IPS-18a (cell line): ENCODE results near the gene S100A10.
A peak's percentile ranks its signal among the peaks of the same experiment; 100 is the strongest.

Experiments used
- H3K27ac ChIP-seq: one replicate; pipeline ENCODE4 v1.5.1; 2013; ENCODE audit warnings: low read length
- H3K27me3 ChIP-seq: one replicate; pipeline ENCODE4 v1.6.1; 2013; ENCODE audit warnings: mild to moderate bottlenecking, low read length; ENCODE audit not compliant: control insufficient read depth, insufficient read depth
- H3K36me3 ChIP-seq: one replicate; pipeline ENCODE4 v1.6.1; 2013; ENCODE audit warnings: low read depth, low read length; ENCODE audit not compliant: control insufficient read depth
- H3K4me1 ChIP-seq: one replicate; pipeline ENCODE4 v1.6.1; 2013; ENCODE audit warnings: low read depth, low read length; ENCODE audit not compliant: control insufficient read depth
- H3K4me3 ChIP-seq: one replicate; pipeline ENCODE4 v1.5.1; 2013; ENCODE audit warnings: low read length
- H3K9ac ChIP-seq: one replicate; pipeline ENCODE4 v1.6.1; 2013; ENCODE audit warnings: mild to moderate bottlenecking, low read length, moderate library complexity
- H3K9me3 ChIP-seq: one replicate; pipeline ENCODE4 v1.6.1; 2013; ENCODE audit warnings: low read depth, low read length; ENCODE audit not compliant: control insufficient read depth

Gene S100A10

DNA sequence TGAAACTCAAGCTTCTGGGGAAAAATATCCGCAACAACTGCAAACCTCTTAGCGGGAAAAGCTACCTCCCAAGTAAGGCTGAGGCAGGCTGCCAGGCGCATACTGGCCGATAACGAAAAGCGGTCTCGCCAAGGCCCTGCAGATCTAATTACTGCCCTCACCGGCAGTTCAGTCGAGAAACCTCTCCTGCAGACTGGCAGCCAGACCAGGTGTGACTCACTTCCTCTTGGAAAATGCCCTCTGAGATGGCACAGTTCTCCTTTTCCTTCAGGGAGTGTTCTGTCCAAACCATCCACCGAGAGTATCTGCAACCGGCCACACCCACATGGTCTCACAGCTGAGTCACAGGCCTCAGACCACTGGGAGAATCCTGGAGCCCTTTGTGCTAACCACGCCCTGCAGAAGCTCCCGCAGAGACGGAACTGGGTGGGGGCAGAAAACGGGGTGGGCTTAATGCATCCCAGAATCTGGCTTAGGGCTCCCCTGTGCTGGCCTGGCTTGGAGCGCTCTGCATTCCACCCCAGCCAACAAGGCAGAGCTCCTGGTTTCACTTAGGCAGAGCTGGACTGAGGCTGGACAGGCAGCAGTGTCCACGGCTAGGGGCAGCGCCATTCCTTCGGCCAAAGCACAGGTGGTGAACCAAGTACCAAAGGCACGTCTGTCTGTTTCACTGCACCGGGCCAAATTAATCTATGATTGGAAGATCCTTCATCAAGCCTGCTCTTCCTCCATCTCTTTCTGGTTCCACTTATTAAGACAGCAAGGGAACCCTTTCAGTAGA, 1.2 kb downstream of the S100A10 start:
- peaks cover 20% of the 10 kb centered on the region for H3K4me1 ChIP-seq
- H3K36me3 ChIP-seq, result no peaks in the 10 kb centered on the region
- H3K27ac ChIP-seq, result no peak overlapping the region
- peak overlapping the region; percentile 38 for H3K9ac ChIP-seq
- peak overlapping the region; percentile 68 for H3K4me3 ChIP-seq
- no peaks in the 10 kb centered on the region for H3K9me3 ChIP-seq
- H3K27me3 ChIP-seq, result peaks cover 42% of the 10 kb centered on the region

DNA sequence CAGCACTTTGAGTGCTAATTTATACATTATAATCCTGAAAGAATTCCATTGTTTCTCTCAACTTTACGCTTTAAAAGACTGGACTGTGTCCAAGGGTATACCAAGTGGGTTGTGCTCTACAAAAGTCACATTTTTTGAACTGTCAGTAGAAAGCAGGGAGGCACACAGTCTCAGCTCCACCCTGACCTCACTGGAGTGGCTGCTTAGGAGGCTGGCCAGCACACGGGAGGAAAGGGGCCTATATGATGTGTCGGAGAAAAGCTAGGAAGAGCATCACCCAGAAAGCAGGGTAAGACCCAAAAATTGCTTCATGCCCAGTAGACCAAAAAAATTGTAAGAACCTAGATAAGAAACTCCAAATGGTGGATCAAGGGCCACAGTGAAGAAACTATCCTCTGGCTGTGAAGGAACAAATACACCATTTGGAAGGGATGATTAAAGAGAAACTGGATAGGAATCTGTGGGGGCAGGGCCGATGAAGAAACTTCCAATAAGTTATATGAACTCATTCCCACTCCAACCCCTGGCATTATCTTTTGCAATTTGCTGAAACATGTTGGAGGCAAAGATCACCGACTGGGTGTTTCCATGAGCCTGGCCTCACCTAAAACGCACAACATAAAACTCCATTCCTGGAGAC, 1.9 kb downstream of the S100A10 start:
- no peak overlapping the region for H3K27ac ChIP-seq
- H3K4me1 ChIP-seq, result peaks cover 20% of the 10 kb centered on the region
- H3K9me3 ChIP-seq, result no peaks in the 10 kb centered on the region
- H3K9ac ChIP-seq, result peak overlapping the region; percentile 38
- no peaks in the 10 kb centered on the region for H3K36me3 ChIP-seq
- H3K27me3 ChIP-seq, result peaks cover 42% of the 10 kb centered on the region
- peak overlapping the region; percentile 68 for H3K4me3 ChIP-seq

DNA sequence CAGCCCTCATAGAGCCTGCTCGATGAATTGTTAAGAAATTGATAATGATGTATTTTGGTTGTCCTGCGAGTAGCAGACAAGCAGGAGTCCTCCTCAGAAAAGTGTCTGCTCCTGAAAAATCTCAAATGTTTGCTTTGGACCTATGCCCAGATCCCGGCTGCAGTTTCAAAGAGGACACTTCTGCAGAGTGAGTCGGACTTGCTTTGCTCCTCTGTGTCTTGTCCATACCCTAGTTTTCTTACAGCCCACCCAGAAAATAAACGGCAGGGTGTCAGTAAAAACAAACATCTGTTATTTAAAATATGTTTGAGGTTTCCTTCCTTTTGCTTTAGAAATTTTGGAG, 2.8 kb downstream of the S100A10 start:
- Histone ChIP-seq H3K9ac (no peak overlapping the region), H3K9me3 (no peaks in the 10 kb centered on the region), H3K27me3 (peaks cover 42% of the 10 kb centered on the region), H3K4me3 (no peak overlapping the region), H3K4me1 (peaks cover 24% of the 10 kb centered on the region), H3K27ac (no peak overlapping the region), H3K36me3 (no peaks in the 10 kb centered on the region)

DNA sequence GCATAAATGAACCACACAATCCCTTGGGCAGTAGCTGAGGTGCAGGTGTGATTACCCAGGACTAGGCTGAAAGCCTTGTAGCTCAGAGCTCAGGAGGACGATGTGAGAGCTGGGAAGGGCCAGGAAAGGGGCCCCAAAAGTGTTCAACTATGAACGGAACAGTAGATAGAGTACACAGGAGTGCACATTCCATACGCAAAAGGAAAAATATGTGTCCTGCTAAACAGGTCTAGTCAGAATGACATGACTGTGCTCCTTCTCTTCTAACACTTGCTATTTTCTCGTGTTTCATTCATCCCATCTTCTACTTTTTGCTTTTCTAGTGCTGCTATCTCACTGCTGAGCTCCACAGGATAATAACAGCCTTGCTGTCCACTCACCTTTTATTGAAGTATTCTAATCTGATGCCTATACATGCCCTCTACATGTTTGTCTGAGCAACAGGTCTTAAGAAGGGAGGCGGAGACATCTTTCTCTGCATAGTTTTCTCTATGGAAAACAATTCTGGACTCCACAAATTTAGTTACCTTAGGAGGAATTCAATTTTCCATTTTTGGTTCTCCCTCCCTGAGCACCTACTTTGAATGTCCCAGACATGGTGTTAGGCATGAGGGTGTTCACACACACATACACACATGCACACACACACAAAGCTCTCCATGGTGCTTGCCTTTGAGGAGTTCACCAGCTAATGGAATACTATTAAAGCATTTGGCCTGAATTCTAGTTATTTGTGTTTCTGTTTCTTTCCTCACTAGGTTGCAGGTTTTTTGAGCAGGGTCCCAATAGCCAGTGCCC, 3.4 kb downstream of the S100A10 start:
- Histone ChIP-seq H3K9me3 (no peaks in the 10 kb centered on the region), H3K27ac (no peak overlapping the region), H3K4me3 (no peak overlapping the region), H3K36me3 (peaks cover 5% of the 10 kb centered on the region), H3K4me1 (peaks cover 23% of the 10 kb centered on the region), H3K9ac (no peak overlapping the region), H3K27me3 (peaks cover 42% of the 10 kb centered on the region)

DNA sequence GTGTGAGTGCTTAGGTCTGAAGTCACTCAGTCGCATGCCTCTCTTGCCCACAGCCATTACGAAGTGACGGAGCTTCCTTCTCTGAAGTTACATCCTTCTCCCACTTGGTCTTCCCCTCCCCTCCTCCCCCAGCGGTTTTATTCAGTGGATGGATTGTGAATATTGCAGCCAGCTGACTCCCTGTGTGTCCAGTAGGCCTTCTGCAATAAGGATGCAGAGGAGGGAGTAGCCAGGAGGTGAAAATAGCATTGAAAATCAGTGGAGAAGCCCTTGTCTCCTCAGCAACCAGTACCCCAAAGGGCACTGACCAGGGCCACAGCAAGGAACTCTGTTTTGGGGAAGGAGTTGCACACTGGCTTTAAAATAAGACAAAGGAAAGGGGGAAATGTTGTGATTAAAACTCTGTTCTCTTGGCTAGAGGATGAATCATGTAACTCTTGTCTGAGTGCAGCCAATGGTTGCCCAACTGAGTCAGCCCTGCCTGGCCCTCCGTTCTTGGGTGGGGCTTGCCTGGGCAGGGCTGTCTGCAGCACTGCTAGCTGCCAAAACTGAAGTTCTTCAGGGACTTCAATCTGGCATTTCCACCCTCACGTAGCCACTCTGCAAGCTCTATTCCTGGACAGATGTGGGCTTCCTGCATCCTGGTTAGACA, 4.3 kb downstream of the S100A10 start:
- peaks cover 38% of the 10 kb centered on the region for H3K27me3 ChIP-seq
- no peak overlapping the region for H3K9ac ChIP-seq
- H3K27ac ChIP-seq, result no peak overlapping the region
- peaks cover 20% of the 10 kb centered on the region for H3K4me1 ChIP-seq
- H3K4me3 ChIP-seq, result no peak overlapping the region
- no peaks in the 10 kb centered on the region for H3K9me3 ChIP-seq
- peaks cover 10% of the 10 kb centered on the region for H3K36me3 ChIP-seq

DNA sequence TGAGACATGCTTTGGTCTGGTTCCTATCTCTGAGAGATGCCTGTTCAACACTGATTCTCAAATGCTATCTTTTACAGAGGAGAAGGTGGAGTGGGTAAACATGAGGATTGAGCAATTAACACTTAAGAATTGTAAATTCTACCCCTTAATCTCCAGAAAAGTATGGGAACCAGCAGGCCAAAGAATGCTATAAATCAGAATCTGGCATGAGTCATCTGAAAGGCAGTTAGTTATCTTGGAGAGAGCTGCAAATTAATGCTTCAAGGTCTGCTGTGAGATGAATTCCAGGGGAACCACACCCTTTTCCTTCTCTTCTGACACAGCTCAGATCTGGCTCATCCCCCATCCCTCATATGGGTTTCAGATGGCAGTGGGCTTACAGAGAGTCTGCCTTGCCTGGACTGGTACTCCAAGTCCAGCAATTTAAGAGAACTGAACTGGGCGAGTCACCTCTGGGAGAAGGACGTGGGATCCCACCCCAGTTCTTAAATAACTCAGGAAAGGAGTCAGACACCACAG, 5.2 kb downstream of the S100A10 start:
- Histone ChIP-seq H3K27ac (no peak overlapping the region), H3K9ac (no peak overlapping the region), H3K4me3 (no peak overlapping the region), H3K9me3 (no peaks in the 10 kb centered on the region), H3K4me1 (peaks cover 20% of the 10 kb centered on the region), H3K36me3 (peaks cover 12% of the 10 kb centered on the region), H3K27me3 (peaks cover 32% of the 10 kb centered on the region)

DNA sequence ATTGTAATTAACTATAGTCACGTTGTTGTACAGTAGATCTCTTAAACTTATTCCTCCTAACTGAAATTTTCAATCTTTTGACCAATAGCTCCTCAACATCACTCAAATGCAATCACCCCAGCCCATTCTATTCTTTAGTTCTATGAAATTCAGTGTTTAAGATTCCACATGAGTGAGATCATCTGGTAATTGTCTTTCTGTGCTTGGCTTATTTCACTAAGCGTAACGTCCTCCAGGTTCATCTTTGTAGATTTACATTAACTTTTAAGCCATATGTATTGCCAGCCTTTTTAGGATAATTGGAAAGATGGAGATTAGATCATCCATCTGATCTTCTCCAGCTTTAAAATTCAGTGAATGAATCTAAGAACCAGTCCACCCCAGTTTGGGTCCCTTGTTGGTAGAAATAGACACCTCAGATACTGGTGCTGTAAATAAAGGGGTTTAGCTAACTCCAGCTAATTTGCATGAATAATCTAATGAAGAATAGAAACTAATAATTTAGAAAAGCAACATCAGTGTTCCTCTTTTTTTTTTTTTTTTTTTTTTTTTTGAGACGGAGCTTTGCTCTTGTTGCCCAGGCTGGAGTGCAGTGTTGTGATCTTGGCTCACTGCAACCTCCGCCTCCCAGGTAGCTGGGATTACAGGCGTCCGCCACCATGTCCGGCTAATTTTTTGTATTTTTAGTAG, 7.0 kb downstream of the S100A10 start:
- Histone ChIP-seq H3K4me3 (no peak overlapping the region), H3K27me3 (peaks cover 13% of the 10 kb centered on the region), H3K27ac (no peak overlapping the region), H3K9me3 (no peaks in the 10 kb centered on the region), H3K9ac (no peak overlapping the region), H3K4me1 (peaks cover 7% of the 10 kb centered on the region), H3K36me3 (peaks cover 23% of the 10 kb centered on the region)

DNA sequence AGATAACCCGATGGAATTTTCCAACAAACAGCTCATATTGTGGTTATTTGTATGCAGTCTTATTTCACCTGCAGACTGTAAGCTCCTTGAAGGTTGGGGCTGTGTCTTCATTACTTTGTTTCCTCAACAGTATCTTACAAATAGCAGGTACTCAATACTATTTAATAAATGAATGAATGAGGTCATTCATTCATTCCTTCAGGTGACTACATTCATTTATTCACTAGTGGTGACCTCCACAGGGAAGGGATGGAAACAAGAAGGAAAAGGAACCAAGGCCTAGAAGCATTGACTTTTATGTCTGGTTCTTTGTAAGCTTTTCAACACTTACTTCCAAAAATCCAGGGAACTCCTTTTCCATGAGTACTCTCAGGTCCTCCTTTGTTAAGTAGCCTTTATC, 7.9 kb downstream of the S100A10 start:
- H3K27ac ChIP-seq, result no peak overlapping the region
- peaks cover 23% of the 10 kb centered on the region for H3K36me3 ChIP-seq
- H3K4me1 ChIP-seq, result peaks cover 4% of the 10 kb centered on the region
- no peaks in the 10 kb centered on the region for H3K9me3 ChIP-seq
- peaks cover 5% of the 10 kb centered on the region for H3K27me3 ChIP-seq
- H3K4me3 ChIP-seq, result no peak overlapping the region
- H3K9ac ChIP-seq, result no peak overlapping the region

DNA sequence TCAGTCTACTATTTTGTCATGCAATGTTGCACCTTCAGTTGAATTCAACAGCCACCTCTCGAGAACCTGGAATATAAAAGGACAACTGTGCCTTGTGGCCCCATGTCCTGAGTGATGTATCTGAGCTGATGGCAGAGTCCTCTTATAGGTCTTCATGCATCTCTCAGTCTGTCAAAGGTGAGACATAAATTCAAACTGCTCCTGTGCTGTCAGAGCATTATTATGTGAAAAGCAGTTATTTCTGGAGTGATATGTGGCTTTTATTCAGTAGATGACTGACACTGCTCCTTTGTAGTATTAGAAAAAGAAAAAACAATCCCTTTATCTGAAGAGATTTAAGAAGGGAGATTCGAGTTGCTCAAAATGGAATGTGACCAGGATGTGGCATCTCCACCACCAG, 8.4 kb downstream of the S100A10 start:
- Histone ChIP-seq H3K27ac (no peak overlapping the region), H3K36me3 (peaks cover 23% of the 10 kb centered on the region), H3K27me3 (no peaks in the 10 kb centered on the region), H3K9me3 (no peaks in the 10 kb centered on the region), H3K4me1 (peaks cover 4% of the 10 kb centered on the region), H3K4me3 (no peak overlapping the region), H3K9ac (no peak overlapping the region)

DNA sequence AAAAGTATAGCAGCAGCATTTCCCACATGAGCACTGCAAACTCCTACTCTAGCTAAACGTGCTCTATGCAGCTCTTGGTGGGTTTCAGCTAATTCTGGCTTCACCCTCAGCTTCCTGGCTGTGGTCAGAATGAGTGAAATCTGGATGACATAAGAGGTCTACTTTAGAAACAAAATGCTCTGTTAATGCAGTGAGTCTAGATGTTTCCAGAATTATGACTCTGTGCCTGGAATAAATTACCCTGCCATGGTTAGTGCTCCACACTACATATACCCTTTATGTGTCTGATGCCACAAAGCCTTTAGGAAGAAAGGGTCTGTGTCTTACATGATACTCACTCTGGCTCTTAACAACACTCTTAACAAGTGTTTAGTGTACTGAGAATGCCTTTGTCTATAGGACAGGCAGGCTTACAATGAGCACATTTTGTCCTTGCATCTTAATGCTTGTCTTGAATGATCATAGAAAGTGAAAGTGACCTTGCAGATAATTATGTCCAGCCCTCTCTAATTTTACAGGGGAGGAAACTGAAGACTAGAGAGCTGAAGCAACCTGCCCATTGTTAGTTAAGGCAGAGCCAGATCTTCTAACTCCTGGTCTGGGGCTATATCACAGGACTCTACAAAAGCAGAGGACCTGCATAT, 9.2 kb downstream of the S100A10 start:
- Histone ChIP-seq H3K36me3 (peaks cover 23% of the 10 kb centered on the region), H3K27me3 (no peaks in the 10 kb centered on the region), H3K4me1 (peaks cover 4% of the 10 kb centered on the region), H3K4me3 (no peak overlapping the region), H3K9ac (no peak overlapping the region), H3K9me3 (no peaks in the 10 kb centered on the region), H3K27ac (no peak overlapping the region)
